T-helper 2 cell treated with Interferon-gamma antibody and Interleukin-4, amounts not matched to agents 100 ng/mL and 5 ng/mL, for 36 hours (primary cell): ENCODE measurements around the gene UBL3. TPM values are rescaled to one million over a fixed set of nuclear protein-coding genes. Genes with fewer than 3 reads are reported as not detected.

ENCODE experiments used
- intact Hi-C: fragments of 100-400 bp; cut with micrococcal nuclease; formaldehyde crosslinking; loops from one replicate; pipeline ENCODE4 v1.15.1; 2023
- total RNA-seq: library from RNA; stranded (reverse); gene quantifications from 2 replicates; pipeline ENCODE4 v1.2.3, GENCODE V29; 2022

The UBL3 gene, protein sequence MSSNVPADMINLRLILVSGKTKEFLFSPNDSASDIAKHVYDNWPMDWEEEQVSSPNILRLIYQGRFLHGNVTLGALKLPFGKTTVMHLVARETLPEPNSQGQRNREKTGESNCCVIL
- total RNA-seq, result 10.8 and 11.3 TPM in 2 replicates

DNA sequence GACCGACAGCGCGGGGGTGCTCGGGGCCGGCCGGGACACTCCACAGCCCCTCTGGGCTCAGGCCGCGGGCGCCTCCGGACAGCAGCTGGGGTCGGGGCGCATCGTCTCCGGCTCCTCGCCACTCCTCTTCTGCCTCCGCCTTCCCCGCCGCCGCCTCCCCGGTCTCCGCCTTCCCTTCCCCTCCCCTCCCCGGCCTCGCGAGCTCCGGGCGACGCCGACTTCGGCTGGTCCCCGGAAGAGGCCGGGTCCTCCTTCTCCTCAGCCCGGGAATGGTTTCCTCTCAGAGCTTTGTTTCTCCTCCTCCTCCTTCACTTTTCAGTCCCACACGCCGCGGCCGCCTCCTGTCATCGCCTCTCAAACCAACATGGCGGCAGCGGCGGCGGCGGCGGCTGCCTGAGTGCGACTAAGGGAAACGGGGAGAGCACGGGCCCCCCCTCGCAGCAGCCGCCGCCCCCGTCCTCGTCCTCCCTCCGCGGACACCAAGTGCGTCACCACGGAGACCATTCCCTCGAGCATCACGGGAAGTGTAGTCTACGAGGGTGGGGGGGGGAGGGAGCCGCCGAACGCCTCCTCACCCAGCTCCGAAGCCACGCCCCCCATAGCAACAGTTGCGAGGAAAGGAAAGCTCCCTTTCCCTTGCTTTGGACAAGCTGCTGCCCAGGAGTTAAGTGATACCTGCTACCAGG lies at the start of gene UBL3:
UBL3 (minus strand) TSS at position 405 of the 686 bp plus-strand sequence. CDS start 1,079 bp downstream, outside the sequence.
- intact Hi-C loops, result loop anchor here (1.0 to 5.0 kb wide), 7 partner anchors 85 to 766 kb away; partner anchors contain the start of genes HMGB1, KATNAL1, SLC7A1 and USPL1

DNA sequence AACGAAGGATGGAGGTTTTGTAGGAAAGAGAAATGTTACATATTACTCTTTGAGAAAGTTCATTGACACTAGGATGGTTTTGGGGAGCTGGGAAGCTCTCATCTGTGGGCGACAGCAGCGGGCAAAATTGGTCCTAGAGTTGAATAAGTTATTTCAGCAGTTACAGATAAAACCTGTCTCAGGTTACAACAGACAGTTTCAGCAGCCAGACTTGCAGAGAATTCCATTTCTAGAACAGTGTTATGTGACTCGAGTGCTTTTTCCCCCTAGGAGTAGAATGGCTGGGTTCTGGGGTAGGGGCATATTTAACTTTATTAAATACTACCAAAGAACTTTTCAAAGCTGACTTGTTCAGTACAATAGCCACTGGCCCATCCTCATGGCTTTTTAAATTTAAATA lies 46.7 kb upstream of the UBL3 start:
- intact Hi-C loops, result no loop called here

DNA sequence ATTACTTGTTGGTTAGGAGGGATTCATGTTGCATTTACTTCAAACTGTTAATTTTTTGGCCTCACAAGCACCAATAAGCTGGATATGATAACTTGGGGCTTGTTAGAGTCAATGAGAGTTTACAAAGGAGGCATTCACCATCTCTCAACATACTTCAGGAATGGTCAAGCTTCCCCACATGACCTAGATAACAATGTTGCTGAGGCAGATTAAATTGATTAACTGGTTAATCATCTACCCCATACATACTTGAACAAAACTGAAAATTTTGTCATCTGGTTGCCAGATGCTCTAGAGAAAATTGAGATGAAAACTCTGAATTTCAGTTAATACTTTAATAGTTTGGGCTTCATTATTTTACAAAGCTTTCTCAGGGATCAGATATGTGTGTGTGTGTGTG lies 43.0 kb upstream of the UBL3 start:
- intact Hi-C loops, result no loop called here

DNA sequence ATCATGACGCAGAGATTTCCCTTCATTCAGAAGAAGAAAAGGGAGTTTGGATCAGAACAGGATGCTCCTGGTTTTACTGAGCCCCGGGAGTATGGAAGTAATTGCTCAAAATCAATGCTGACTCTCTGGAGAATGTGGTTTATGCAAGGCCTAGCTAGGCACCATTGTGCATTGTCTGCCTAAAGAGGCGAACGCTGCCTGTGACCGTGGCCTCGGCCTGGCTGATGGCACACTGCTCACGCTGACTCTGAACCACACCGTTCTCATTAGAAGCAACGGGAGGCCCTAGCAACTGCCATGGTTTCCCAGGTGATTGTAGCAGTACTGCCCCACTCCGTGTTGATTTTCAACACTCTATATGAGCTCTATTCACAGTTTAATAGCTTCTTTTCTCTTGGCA lies 41.7 kb upstream of the UBL3 start:
- intact Hi-C loops, result no loop called here

DNA sequence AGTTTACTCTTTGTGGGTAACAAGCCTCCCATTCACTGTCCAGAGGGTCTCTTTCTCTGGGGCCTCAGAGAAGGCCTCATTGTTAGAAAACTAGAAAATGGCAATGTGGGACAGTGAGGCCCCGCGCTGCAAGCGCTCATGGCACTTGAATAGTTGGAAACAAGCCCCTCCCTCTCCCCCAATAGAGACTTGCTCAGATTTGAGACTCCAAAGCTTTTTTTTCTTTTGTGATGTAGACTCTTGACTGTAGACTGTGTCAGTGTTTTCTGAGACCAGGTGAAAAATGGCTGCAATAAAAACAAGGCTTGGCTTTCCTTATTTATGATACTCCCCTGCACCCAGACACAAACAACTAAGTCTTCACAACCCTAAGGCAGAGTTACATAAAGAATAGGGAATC lies 38.7 kb upstream of the UBL3 start:
- intact Hi-C loops, result no loop called here

DNA sequence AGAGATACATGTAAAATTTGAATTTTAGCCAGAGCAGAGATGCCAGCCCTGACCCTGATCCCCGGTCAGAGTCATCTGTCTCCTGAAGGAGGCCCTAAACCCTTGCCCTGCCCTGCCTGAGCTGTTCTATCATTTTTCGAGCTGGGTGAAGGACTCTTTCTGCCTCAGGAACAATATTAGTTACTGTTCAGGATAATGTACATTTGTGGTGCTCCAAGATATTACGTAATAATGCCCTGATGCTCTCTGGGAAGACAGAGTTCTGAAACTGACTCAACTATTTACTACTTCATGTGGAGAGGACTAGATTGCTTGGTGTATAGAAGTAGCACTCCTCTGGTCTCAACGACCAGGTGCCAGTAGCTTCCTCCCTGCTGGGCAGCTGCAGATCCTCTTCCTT lies 37.9 kb upstream of the UBL3 start:
- intact Hi-C loops, result no loop called here

DNA sequence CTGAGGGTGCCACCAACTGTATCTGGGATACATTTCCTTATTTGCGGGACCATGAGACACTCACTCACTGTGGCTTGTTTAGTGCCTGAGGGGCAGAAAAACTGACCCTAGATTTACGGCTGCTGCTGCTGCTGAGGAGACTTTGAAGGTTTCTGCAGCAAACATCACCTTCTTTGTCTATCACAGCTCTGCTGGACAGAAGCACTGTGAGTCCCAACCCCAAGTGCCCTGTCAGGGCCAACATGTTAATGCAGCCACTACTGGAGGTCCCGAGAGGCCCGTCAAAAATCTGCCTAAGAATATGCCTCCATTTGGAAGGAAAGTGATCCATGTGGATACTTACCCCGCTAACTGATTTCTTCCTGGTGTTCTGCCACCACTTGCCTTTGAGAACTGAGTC lies 37.3 kb upstream of the UBL3 start:
- intact Hi-C loops, result no loop called here

DNA sequence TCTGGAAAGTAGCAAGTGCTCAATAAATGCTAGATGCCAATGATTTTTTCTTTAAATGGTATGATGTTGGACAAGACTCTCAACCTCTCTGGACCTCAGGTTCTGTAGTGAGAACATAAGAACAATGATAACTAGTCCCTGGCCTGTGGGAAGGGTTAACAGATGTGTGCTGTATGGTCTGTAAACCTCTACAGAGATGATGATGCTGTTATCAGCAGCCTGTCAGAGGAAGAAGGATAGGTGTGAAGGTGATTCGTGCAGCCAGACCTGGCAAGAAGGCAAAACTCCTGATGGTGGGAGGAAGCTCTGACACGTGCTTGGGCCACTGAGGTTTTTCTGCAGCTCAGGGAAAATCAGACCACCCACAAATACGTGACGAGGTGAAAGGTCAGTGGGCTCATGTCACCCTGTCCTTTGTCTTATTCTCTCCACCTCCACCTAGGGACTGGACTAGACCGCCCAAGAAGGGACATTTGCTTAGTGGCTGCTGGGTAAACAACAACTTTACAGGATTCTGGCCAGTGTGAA lies 36.7 kb upstream of the UBL3 start:
- intact Hi-C loops, result no loop called here

DNA sequence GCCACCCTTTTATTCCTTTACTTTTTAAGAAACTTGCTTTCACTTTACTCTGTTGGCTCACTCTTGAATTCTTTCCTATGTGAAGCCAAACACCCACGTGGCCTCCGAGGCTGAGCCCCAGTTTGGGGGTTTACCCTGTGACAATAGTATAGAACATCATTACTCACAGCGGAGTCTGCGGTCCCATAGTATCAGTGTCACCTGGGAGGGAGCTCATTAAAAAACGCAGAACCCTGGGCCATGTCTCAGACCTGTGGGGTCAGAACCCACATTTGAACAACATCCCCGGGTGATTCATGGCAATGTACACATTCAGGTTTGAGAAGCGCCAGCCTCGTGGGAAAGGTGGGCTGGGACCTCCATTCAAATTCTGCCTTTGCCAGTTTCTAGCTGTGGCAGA lies 36.0 kb upstream of the UBL3 start:
- intact Hi-C loops, result no loop called here

DNA sequence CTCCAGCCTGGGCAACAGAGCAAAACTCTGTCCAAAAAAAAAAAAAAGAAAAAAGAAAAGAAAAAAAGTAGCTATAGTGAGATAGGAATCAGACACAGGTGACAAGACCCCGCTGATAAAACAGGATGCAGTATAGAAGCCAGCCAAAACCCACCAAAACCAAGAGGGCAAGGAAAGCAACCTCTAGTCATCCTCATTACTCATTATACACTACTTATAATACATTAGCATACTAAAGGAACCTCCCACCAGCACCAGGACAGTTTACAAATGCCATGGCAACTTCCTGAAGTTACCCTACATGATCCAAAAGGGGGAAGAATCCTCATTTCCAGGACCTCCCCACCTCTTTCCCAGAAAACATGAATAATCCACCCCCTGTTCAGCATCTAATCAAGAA lies 35.6 kb upstream of the UBL3 start:
- intact Hi-C loops, result no loop called here

DNA sequence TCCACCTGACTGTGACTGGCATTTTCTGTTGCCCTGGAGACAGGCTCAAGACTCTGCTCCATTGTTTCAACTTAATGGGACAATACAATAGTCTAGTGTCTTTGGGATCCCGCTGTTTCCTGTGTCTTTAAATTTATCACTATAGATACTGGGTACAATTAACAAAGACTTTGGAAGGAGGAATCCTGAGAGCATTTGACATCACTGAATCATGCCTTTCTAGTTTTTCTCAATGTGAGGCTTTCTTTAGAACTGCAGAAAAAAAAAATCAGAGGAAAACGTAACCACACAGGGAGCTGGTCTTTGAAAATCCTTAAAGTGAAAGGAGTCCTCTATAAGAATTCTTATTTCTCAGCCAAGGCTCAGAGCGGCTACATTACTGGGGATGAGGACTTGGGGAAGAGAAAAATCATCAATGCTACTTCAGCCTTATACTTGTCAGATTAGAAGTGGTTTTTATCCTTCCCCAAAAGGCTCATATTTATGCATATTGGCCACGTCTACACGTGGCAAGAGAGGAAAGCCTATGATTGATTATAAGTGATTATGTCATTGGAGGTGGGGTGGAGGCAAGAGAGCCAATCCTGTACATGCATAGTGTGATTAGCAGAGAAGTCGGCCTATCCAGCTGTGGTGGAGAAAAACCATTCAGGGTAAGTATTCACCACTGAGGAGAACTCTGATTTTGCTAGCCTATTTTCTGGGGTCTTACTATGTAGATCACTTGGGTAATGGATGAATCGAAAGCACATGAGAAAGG lies 34.4 kb upstream of the UBL3 start:
- intact Hi-C loops, result no loop called here

DNA sequence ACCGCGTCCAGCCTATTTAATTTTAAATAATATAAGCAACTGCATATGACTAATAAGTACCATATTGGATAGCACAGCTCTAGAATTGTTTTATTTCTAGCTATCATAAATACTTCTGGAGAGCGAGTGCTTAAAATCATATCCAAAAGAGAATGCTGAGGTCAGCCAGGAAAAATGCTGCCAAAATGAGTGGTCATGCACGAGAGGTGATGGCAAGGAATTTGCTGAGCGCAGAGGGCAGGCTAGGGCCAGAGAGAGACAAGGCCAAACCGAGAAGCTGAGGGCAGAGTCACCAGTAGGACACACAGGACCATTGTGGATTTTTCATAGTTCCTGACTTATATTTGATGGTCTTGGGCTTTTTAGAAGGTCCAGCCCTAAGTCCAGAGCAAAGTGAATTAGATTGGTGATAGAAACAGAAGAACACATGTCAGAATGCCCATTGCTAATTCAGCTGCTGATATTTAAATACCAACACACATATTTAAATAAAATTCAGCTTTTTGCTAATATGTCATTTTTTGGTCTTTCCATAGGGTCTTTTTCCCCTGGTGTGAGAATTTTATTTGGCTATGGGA lies 33.6 kb upstream of the UBL3 start:
- intact Hi-C loops, result no loop called here

DNA sequence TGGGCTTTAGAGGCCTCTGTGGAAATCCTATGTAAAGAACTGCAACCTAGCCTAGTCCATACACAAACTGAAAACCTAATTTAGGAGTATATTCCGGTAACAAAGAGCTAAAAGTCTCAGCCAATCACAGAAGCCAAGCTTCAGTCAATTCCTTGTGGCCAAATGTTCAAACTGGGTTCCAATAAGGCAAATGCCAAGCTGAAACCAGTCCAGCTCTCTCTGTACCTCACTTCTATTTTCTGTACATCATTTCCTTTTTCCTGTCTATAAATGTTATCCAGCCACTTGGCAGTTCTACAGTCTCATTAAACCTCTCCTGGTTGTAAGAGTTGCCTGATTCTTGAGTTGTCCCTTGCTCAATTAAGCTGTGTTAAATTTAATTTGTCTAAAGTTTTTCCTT lies 31.7 kb upstream of the UBL3 start:
- intact Hi-C loops, result no loop called here

DNA sequence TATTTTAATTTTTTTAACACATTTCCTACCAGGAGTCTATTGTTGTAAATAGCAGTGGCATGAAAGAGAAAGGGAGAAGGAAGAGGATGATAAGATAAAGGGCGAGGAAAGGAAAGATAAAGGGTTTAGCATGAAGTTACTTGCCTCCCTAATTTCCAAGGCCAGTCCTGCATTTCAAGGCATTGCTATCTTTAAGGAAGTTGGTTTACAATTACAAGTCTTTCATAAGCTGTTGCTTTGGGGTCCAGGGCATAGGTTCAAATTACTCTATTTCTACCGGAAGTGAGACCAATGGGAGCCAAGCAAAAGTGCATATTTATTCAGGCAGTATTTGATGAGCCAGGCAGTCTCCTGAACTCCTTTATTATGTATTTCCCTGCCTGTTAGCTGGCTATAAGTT lies 27.7 kb upstream of the UBL3 start:
- intact Hi-C loops, result no loop called here

DNA sequence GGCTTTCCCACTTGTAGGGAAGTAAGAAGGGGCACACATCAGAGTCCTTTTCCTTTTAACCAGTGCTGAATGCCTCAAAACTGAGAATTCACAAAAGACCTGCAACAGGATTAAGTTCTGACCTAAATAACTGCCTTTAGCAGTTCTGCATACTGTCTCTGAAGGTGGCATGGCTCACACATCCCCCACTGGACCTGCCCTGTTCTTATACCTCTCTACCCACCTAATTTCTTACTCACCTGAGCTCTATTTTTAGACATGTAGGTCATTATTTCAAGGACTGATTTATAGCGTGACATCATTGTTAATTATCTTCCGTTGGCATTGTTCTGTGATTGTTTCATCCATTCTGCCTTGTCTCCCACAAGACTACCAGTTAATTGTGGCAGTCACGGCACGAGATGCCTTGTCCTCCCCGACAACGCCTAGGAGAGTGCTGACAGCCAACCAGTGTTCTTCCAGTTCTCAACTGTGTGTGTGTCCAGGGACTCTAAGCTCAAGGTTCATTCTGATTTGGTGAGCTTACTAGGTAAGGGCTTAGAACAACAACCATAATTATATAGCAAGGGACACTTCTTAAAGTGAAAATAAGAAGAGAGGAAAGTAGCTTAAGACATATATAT lies 27.1 kb upstream of the UBL3 start:
- intact Hi-C loops, result no loop called here

DNA sequence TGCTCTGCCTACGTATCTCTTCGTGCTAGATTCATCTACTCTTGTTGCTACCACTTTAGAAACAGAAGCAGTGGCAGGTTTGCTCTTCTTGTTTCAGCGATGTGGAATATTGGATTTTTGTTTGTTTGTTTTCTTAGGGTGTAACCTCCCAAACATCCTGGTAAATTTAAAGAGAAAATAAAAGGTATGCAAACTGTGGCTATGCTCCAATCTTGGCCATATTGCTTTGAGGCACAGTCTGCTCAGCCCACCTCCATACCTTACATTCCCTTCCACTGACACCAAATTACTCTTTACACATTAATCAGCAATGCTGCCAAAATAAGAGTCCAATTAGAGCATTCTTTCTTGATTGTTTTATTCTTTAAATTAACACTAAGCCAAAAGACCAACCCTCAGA lies 25.2 kb upstream of the UBL3 start:
- intact Hi-C loops, result no loop called here

DNA sequence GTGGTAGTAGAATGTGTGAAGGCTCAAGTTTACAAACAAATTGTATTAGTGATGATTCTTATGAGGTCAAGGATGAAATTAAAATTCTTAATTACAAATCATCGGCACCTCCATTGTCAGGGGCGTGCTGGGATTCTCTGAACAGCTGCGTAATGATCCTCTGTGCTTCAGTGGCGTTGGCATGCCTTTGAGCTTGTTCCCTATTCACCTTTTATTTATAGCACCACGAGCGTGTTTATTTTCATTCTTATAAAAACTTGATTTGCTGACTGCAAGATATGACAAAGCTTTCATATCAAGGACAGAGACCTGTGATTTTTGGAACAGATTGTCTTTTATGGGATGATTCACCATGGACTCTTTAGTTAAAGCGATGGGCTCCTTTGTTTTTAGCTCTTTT lies 18.2 kb upstream of the UBL3 start:
- intact Hi-C loops, result no loop called here

DNA sequence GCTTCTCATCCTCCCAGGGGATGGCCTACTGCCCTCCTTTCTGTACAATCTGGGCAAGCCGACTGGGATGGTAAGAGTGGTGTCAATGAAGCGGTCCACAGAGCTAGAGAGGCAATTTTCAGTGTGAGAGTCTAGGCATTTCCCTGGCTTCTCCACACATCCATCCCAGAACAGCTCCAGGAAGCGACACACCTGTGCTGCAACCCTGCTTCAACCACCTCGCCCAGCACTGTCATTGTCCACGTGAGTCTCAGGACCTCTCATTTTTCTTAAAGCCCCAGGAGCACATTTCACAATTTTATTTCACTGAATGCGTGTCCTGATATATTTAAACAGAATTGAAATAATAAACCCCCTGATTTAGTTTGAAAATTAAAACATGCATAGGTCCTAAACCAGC lies 15.5 kb upstream of the UBL3 start:
- intact Hi-C loops, result no loop called here

DNA sequence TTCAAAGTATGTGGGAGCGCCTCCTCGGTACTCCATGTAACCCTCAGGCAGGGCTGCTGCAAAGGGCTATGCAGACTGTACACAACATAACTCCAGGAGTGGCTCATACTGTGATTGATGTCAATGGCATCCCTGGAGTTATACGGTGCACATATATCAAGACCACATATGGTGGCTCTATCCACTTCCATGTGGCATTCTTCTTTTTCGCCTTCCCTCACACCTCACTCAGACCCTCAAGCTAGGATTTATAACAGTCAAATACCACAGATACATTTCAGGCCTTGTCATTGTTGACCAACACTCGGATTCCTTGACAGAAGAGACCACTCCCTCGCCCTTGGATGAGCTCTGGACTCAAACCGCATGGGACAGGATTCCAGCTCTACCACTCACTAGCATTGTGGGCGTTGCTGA lies 11.3 kb upstream of the UBL3 start:
- intact Hi-C loops, result no loop called here

DNA sequence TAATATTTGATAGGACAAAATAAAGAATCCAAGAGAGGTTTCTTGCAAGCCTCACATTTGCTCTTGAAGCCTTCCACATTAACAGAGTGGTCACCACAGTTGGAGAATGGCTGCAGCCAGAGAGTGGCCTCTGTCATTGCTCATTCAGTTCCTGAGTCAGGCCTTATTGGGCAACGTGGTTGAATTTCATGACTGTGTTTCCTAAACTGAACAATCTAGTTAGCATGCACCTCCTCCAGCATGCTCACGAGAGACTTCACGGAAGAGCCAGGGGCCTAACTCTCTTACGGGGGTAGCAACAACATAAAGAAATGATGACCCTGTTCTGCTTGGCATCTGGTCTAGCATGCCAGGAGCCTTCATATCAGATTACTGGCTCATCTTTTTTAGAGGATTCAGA lies 9.6 kb upstream of the UBL3 start:
- intact Hi-C loops, result no loop called here

DNA sequence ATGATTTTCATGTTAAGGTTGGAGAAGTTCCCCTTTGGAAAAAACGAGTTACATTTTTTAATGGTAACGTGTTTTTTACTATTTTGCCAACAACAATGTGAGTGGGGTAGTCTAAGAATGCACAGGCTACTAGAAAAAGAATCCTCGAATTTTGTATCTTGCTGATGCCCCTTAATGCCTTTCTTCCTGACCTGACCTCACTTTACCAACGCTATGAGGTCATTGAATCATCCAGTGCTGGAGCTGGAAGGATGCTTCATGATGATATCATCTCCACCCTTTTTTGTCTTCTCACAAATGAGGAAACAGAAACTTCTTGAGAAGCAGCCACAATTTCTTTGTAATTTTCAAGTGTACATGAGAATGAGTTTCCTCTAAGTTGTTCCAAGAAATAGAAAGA lies 8.2 kb upstream of the UBL3 start:
- intact Hi-C loops, result no loop called here

DNA sequence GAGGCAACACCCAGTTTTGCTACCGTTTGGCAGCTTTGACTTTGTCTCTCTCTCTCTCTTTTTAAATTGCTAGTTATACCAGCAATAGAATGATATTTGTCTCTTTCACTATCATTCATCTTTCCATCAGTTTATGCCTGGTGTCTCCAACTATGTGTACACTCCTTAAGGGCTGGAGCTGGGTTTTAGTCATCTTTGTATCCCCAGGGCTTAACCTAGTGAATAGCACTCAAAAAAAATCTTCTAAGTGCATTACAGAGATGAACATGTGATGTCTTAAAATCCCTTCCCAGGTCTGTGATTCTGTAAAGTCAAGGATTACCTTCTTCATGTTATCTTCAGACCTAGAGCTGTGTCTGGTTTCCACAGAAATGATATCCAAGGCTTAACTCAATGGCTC lies 7.8 kb upstream of the UBL3 start:
- intact Hi-C loops, result no loop called here
